ENCODE data around the gene RSRC1. TPM values are rescaled to one million over a fixed set of nuclear protein-coding genes. Genes with fewer than 3 reads are reported as not detected.

RSRC1 gene
- polyA plus RNA-seq, 2 donors, result 10.9 to 12.3 TPM

DNA sequence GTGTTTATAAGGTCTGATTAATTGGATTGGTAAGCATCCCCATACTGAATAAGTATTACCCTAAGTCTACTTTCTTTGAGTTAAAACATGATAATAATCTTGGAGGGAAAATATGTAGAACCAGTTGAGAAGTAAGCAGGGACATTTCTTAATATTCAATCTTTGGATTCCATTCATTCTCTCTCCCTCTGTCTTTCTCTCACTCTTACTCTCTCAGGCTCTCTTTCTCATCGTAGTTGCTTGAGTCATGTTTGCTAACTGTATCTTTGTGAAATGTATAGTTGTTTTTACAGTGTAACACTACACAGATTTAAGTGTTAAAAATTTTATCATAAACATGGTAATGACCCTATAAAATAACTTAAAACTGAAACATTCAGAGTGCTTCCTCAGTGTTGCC is 163.8 kb downstream of the RSRC1 start:
- 87 to 92% methylated on average over 1 of the region's 1 CpG for WGBS, 2 donors

DNA sequence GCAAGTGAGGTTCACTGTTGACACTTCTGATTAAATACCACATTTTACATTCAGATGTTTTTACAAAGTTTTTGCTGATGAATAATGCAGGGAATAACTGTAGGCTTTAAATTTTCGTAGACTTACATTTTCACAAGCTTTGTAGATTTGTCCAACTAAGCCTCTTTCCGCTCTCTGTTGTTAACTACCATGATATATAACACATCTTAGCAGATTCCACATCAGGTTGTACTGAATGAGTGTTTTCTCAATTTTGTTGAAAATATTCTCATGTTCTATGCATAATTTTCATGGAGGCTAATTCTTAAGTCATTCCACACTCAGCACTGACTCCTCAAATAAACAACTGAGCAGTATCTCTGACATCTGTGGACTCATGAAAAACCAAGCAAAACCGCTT is 168.3 kb downstream of the RSRC1 start:
- no peaks in the 10 kb centered on the region for H3K36me3 ChIP-seq (ENCODE audit: control insufficient read depth in 2 of 2, insufficient read depth in 2 of 2, low read length in 1 of 2)
- H3K27ac ChIP-seq (ENCODE audit: low read depth in 2 of 2, low read length in 1 of 2), result no peak overlapping the region
- no peaks in the 10 kb centered on the region for H3K9me3 ChIP-seq (ENCODE audit: control insufficient read depth in 2 of 2, insufficient read depth in 1 of 2, low read depth in 1 of 2, low read length in 1 of 2)
- no peaks in the 10 kb centered on the region for H3K27me3 ChIP-seq (ENCODE audit: control insufficient read depth in 1 of 2, insufficient read depth in 2 of 2, low read length in 2 of 2)
- H3K4me3 ChIP-seq (ENCODE audit: low read depth in 1 of 2, low read length in 2 of 2), result no peak overlapping the region
- 95 to 99% methylated on average over 3 of the region's 3 CpGs for WGBS, 2 donors
- H3K4me1 ChIP-seq (ENCODE audit: control insufficient read depth in 2 of 2, insufficient read depth in 2 of 2, low read length in 1 of 2), result no peaks in the 10 kb centered on the region

More for the DNA sequence above, 163.8 kb downstream of the RSRC1 start:
- no peak overlapping the region for H3K27ac ChIP-seq (ENCODE audit: low read depth in 2 of 2, low read length in 1 of 2)
- H3K36me3 ChIP-seq (ENCODE audit: control insufficient read depth in 2 of 2, insufficient read depth in 2 of 2, low read length in 1 of 2), result no peaks in the 10 kb centered on the region
- no peaks in the 10 kb centered on the region for H3K4me1 ChIP-seq (ENCODE audit: control insufficient read depth in 2 of 2, insufficient read depth in 2 of 2, low read length in 1 of 2)
- H3K27me3 ChIP-seq (ENCODE audit: control insufficient read depth in 1 of 2, insufficient read depth in 2 of 2, low read length in 2 of 2), result no peaks in the 10 kb centered on the region
- H3K4me3 ChIP-seq (ENCODE audit: low read depth in 1 of 2, low read length in 2 of 2), result no peak overlapping the region
- no peaks in the 10 kb centered on the region for H3K9me3 ChIP-seq (ENCODE audit: control insufficient read depth in 2 of 2, insufficient read depth in 1 of 2, low read depth in 1 of 2, low read length in 1 of 2)

DNA sequence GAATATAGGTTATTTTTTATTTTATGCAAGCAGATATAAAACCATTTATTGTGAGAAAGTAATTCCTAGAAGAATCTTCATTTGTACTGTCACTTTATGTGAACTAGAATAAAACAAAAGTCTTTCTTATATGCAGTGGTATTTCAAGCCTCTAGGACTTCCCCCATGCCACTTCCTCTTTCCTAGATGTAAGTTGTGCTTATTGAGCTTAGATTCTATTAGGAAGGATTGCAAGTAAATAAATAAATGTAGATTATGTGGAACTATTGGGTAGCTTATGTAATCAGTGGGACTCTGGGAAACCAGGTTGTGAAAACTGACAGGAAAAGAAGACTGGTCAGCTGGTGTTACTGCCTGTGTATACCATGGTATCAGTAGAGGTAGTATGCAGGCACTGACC is 169.7 kb downstream of the RSRC1 start:
- H3K4me3 ChIP-seq (ENCODE audit: low read depth in 1 of 2, low read length in 2 of 2), result no peak overlapping the region
- H3K27ac ChIP-seq (ENCODE audit: low read depth in 2 of 2, low read length in 1 of 2), result no peak overlapping the region
- H3K27me3 ChIP-seq (ENCODE audit: control insufficient read depth in 1 of 2, insufficient read depth in 2 of 2, low read length in 2 of 2), result no peaks in the 10 kb centered on the region
- no peaks in the 10 kb centered on the region for H3K36me3 ChIP-seq (ENCODE audit: control insufficient read depth in 2 of 2, insufficient read depth in 2 of 2, low read length in 1 of 2)
- H3K4me1 ChIP-seq (ENCODE audit: control insufficient read depth in 2 of 2, insufficient read depth in 2 of 2, low read length in 1 of 2), result no peaks in the 10 kb centered on the region
- no peaks in the 10 kb centered on the region for H3K9me3 ChIP-seq (ENCODE audit: control insufficient read depth in 2 of 2, insufficient read depth in 1 of 2, low read depth in 1 of 2, low read length in 1 of 2)

DNA sequence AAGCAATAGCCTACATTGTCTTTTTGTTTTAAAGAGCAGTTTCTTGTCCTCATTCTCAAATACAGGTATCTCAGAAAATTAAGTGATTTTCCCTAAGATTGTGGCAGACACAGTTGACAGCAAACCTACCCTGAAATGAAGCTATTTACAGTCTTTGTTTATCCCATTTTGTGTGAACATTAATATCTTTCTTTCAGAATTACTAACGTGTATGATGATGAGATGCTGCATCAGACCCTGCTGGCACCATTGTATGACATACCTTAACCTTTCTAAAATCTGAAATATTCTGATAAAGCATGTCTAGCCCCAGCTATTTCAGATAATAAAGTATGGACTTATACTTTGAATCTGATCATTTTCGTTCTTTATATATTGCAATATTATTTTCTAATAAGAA is 185.9 kb downstream of the RSRC1 start:
- Histone ChIP-seq H3K4me1 (ENCODE audit: control insufficient read depth in 2 of 2, insufficient read depth in 2 of 2, low read length in 1 of 2) (no peaks in the 10 kb centered on the region), H3K36me3 (ENCODE audit: control insufficient read depth in 2 of 2, insufficient read depth in 2 of 2, low read length in 1 of 2) (no peaks in the 10 kb centered on the region), H3K9me3 (ENCODE audit: control insufficient read depth in 2 of 2, insufficient read depth in 1 of 2, low read depth in 1 of 2, low read length in 1 of 2) (no peaks in the 10 kb centered on the region), H3K4me3 (ENCODE audit: low read depth in 1 of 2, low read length in 2 of 2) (no peak overlapping the region), H3K27me3 (ENCODE audit: control insufficient read depth in 1 of 2, insufficient read depth in 2 of 2, low read length in 2 of 2) (no peaks in the 10 kb centered on the region), H3K27ac (ENCODE audit: low read depth in 2 of 2, low read length in 1 of 2) (no peak overlapping the region)
- WGBS, 2 donors, result 62 to 90% methylated on average over 2 of the region's 2 CpGs

DNA sequence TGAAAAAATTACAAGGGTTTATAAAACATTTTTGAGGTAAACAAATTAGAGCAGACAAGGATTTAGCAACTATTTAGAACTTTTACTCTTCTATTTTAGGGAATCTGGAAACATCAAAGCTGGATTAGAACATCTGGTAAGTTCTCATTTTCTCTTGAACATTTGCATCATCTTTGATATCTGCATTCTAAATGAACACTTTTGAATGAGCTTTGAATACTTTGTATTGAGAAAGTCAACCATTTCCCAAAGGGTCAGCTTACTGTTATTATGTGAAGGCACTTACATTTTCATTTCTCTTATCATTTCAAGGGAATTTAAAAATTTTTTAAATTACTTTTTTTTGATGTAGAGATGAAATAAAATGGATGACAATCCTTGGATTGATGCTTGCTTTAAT is 188.1 kb downstream of the RSRC1 start:
- no peaks in the 10 kb centered on the region for H3K9me3 ChIP-seq (ENCODE audit: control insufficient read depth in 2 of 2, insufficient read depth in 1 of 2, low read depth in 1 of 2, low read length in 1 of 2)

DNA sequence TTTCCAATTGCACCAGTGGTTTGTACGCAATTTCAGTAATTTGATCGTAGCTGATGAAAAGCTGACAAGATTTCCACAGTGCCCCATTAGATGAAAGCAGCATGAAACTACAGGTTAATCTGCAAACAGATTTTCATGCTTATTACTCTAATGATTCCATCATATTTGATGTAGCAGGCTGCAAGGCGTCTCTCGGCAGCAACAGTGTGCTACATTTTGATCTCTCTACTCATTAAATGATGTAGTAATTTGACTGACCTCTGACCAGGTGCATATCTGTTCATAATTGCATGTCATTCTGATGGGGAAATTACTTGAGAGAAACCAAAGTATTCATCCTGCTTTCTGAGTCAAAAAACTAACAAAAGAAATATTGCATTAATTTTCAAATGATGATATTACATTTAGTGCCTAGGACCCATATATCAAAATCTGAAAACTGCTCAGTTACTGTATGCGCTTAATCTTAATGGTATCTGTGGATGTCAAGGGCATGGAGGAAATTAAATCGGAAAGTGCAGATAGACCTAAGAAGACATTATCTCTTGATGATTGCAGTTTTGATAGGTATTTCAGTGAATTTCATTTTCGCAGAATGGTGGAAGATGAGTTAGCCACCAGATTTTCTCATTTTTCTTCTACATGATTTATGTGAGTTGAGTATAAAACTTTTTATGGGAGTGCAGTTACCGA is 198.5 kb downstream of the RSRC1 start:
- H3K27ac ChIP-seq (ENCODE audit: low read depth in 2 of 2, low read length in 1 of 2), result no peak overlapping the region
- H3K9me3 ChIP-seq (ENCODE audit: control insufficient read depth in 2 of 2, insufficient read depth in 1 of 2, low read depth in 1 of 2, low read length in 1 of 2), result no peaks in the 10 kb centered on the region
- WGBS, 2 donors, result 93 to 96% methylated on average over 8 of the region's 8 CpGs
- H3K27me3 ChIP-seq (ENCODE audit: control insufficient read depth in 1 of 2, insufficient read depth in 2 of 2, low read length in 2 of 2), result no peaks in the 10 kb centered on the region
- no peaks in the 10 kb centered on the region for H3K4me1 ChIP-seq (ENCODE audit: control insufficient read depth in 2 of 2, insufficient read depth in 2 of 2, low read length in 1 of 2)
- no peak overlapping the region for H3K4me3 ChIP-seq (ENCODE audit: low read depth in 1 of 2, low read length in 2 of 2)
- H3K36me3 ChIP-seq (ENCODE audit: control insufficient read depth in 2 of 2, insufficient read depth in 2 of 2, low read length in 1 of 2), result no peaks in the 10 kb centered on the region

More for the DNA sequence above, 188.1 kb downstream of the RSRC1 start:
- Histone ChIP-seq H3K4me1 (ENCODE audit: control insufficient read depth in 2 of 2, insufficient read depth in 2 of 2, low read length in 1 of 2) (no peaks in the 10 kb centered on the region), H3K4me3 (ENCODE audit: low read depth in 1 of 2, low read length in 2 of 2) (no peak overlapping the region), H3K27ac (ENCODE audit: low read depth in 2 of 2, low read length in 1 of 2) (no peak overlapping the region), H3K27me3 (ENCODE audit: control insufficient read depth in 1 of 2, insufficient read depth in 2 of 2, low read length in 2 of 2) (no peaks in the 10 kb centered on the region), H3K36me3 (ENCODE audit: control insufficient read depth in 2 of 2, insufficient read depth in 2 of 2, low read length in 1 of 2) (no peaks in the 10 kb centered on the region)

DNA sequence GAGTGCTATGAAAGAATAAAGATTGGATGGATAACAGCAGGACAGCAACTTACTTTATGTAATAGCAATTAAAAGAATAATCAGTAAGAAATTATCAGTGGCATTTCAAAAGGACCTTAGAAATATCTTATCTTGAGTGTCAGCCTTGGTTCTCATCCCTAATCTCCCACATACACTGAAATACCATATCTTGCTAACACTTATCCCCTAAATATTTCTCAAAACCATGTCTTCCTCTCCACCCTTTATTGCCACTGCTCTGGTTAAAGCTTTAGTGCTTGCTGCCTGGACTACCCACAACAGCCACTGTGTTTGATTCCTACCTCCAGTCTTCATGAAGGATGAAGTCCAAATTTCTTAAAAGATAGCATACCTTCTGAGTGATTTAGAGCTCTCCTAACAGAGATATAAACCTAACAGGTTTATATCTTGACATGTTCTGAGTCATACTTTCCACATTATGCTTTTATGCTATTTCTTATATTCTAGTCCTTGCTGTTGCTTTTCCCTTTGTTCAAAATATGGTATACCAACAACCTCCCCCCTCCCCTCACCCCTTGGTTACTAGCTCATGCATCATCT is 202.8 kb downstream of the RSRC1 start:
- Histone ChIP-seq H3K9me3 (ENCODE audit: control insufficient read depth in 2 of 2, insufficient read depth in 1 of 2, low read depth in 1 of 2, low read length in 1 of 2) (no peaks in the 10 kb centered on the region), H3K27me3 (ENCODE audit: control insufficient read depth in 1 of 2, insufficient read depth in 2 of 2, low read length in 2 of 2) (no peaks in the 10 kb centered on the region), H3K36me3 (ENCODE audit: control insufficient read depth in 2 of 2, insufficient read depth in 2 of 2, low read length in 1 of 2) (no peaks in the 10 kb centered on the region), H3K27ac (ENCODE audit: low read depth in 2 of 2, low read length in 1 of 2) (no peak overlapping the region), H3K4me3 (ENCODE audit: low read depth in 1 of 2, low read length in 2 of 2) (no peak overlapping the region), H3K4me1 (ENCODE audit: control insufficient read depth in 2 of 2, insufficient read depth in 2 of 2, low read length in 1 of 2) (no peaks in the 10 kb centered on the region)

DNA sequence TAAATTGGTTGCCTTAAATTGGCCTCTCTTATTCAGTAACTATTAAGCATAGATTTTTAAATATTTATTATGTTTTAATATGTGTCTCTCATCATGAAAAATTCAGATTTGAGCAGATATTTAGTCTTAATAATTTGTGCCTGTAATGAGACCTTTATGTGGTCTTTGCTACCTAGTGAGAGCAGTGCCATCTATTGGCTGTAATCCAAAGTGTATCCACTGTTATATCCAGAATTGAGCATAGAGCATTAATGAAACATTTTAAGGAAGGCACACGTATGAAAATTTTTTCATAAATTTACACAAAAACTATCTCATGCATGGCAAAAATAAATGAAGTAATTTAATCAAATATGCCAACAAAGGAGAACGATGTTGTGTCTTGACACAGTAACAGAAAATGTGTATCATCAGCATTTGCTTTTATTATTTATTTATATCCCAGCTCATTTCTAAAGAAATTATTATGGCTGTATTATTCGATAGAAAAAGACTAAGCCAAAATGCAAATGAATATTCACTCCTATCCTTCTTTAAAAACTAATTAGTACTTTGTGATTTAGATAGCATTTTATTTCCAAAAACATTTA is 203.5 kb downstream of the RSRC1 start:
- no peak overlapping the region for H3K4me3 ChIP-seq (ENCODE audit: low read depth in 1 of 2, low read length in 2 of 2)
- H3K27me3 ChIP-seq (ENCODE audit: control insufficient read depth in 1 of 2, insufficient read depth in 2 of 2, low read length in 2 of 2), result no peaks in the 10 kb centered on the region
- 49 to 60% methylated on average over 3 of the region's 3 CpGs for WGBS, 2 donors
- H3K27ac ChIP-seq (ENCODE audit: low read depth in 2 of 2, low read length in 1 of 2), result no peak overlapping the region
- no peaks in the 10 kb centered on the region for H3K36me3 ChIP-seq (ENCODE audit: control insufficient read depth in 2 of 2, insufficient read depth in 2 of 2, low read length in 1 of 2)
- H3K9me3 ChIP-seq (ENCODE audit: control insufficient read depth in 2 of 2, insufficient read depth in 1 of 2, low read depth in 1 of 2, low read length in 1 of 2), result no peaks in the 10 kb centered on the region
- H3K4me1 ChIP-seq (ENCODE audit: control insufficient read depth in 2 of 2, insufficient read depth in 2 of 2, low read length in 1 of 2), result no peaks in the 10 kb centered on the region

DNA sequence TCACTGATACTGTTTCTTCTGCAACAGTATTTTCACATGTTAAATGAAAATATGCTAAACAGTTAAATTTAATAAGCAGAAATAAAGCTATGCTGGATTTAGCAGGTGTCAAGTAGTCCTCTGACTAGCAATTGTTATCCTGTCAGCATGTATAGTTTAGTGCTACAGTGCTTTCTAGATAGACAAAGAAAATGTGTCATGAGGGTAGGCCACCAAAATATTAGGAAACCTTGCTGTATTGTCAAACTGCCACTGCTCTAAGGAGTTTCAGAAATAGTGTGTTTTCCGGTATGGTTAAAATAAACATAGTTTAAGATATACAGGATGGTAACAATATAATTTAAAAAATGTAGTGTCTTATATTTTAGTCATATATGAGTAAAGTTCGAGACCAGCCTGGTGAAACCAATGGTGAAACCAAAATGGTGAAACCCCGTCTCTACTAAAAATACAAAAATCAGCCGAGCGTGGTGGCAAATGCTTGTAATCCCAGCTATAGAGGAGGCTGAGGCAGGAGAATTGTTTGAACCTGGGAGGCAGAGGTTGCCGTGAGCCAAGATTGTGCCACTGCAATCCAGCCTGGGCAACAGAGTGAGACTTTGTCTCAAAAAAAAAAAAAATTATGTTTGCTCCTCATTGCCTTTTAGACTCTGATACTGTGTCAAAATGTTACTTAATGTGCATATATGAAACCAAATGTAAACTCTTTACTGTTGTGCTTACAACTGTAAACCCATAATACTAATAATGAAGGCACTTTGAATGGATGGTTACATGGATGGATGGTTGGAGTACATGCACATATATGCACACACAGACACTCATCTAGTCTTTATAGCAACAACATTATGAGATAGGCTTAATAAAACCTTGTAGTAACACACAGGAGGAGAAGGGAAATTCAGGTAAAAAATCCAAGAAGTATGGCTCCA is 204.8 kb downstream of the RSRC1 start:
- no peak overlapping the region for H3K27ac ChIP-seq (ENCODE audit: low read depth in 2 of 2, low read length in 1 of 2)
- 97 to 98% methylated on average over 6 of the region's 6 CpGs for WGBS, 2 donors
- no peaks in the 10 kb centered on the region for H3K4me1 ChIP-seq (ENCODE audit: control insufficient read depth in 2 of 2, insufficient read depth in 2 of 2, low read length in 1 of 2)
- no peaks in the 10 kb centered on the region for H3K36me3 ChIP-seq (ENCODE audit: control insufficient read depth in 2 of 2, insufficient read depth in 2 of 2, low read length in 1 of 2)
- H3K4me3 ChIP-seq (ENCODE audit: low read depth in 1 of 2, low read length in 2 of 2), result no peak overlapping the region
- H3K27me3 ChIP-seq (ENCODE audit: control insufficient read depth in 1 of 2, insufficient read depth in 2 of 2, low read length in 2 of 2), result no peaks in the 10 kb centered on the region
- no peaks in the 10 kb centered on the region for H3K9me3 ChIP-seq (ENCODE audit: control insufficient read depth in 2 of 2, insufficient read depth in 1 of 2, low read depth in 1 of 2, low read length in 1 of 2)

Measured in esophagus (tissue), 2 donors.